Cardiac fibroblast (primary cell): ENCODE measurements around the gene CTSE.

ENCODE experiments used
- DNase-seq, 2 donors: peaks; one replicate each; pipeline versions ENCODE4 v3.0.0 to v3.0.0-alpha.2; 2010; ENCODE audit warnings: low read depth in 2 of 2
- H3K4me3 ChIP-seq, 2 donors: replicated peaks in 1 of 2; 1 replicate in 1 of 2; 2 replicates in 1 of 2; pipeline ENCODE4 v1.5.1; 2011; ENCODE audit warnings: low read depth in 2 of 2, low read length in 2 of 2, mild to moderate bottlenecking in 2 of 2, moderate library complexity in 1 of 2
- TF ChIP-seq, protein P1 (sequence below): IDR thresholded peaks from one replicate; pipeline ENCODE4 v1.5.1; 2011; ENCODE audit warnings: low read depth, mild to moderate bottlenecking, low read length, inconsistent platforms

Gene CTSE

GRCh38 chr1:205994346-205994745 lies 29.3 kb downstream of the CTSE start:
- DNase-seq = no peak
- H3K4me3 ChIP-seq = no peak overlapping the region
- TF ChIP-seq, protein P1, sequence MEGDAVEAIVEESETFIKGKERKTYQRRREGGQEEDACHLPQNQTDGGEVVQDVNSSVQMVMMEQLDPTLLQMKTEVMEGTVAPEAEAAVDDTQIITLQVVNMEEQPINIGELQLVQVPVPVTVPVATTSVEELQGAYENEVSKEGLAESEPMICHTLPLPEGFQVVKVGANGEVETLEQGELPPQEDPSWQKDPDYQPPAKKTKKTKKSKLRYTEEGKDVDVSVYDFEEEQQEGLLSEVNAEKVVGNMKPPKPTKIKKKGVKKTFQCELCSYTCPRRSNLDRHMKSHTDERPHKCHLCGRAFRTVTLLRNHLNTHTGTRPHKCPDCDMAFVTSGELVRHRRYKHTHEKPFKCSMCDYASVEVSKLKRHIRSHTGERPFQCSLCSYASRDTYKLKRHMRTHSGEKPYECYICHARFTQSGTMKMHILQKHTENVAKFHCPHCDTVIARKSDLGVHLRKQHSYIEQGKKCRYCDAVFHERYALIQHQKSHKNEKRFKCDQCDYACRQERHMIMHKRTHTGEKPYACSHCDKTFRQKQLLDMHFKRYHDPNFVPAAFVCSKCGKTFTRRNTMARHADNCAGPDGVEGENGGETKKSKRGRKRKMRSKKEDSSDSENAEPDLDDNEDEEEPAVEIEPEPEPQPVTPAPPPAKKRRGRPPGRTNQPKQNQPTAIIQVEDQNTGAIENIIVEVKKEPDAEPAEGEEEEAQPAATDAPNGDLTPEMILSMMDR = no peak

- TF ChIP-seq, protein P1 = no peak
- DNase-seq = no peak
- no peak overlapping the region for H3K4me3 ChIP-seq
Measured at GRCh38 chr1:205993068-205993467, 30.6 kb downstream of the CTSE start.

GRCh38 chr1:205992218-205992882 lies 31.3 kb downstream of the CTSE start:
- no peak for DNase-seq
- TF ChIP-seq, protein P1 = no peak

GRCh38 chr1:205991237-205991636 lies 32.5 kb downstream of the CTSE start:
- TF ChIP-seq, protein P1 = no peak
- no peak overlapping the region for H3K4me3 ChIP-seq
- peak in 1 of 2 donors; percentile 34 for DNase-seq

More at GRCh38 chr1:205992218-205992882, 31.3 kb downstream of the CTSE start:
- no peak overlapping the region for H3K4me3 ChIP-seq

GRCh38 chr1:205990226-205990625 lies 33.5 kb downstream of the CTSE start:
- TF ChIP-seq, protein P1 = no peak
- DNase-seq = no peak
- no peak overlapping the region for H3K4me3 ChIP-seq

DNA sequence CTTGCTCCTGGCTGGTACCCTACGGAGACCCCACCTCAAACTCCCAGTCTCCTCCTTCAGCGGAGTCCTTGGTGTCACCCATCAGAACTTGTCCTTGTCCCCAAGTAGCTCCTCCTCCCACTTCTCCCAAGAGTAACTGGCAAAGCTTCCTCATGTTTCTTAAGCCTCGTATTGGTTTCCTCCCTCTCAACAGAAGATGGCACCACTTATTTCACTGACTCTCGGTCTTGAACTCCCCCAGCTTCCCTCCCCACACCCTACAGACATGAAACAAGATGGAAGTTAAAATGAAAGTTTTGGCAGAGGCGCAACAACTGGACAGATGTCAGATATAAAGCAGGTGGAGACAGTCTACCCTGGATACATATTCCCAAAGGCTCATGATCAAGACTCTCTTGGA lies 33.9 kb downstream of the CTSE start:
- H3K4me3 ChIP-seq = no peak overlapping the region
- no peak for DNase-seq
- TF ChIP-seq, protein P1 = no peak

GRCh38 chr1:205988585-205988995 lies 35.1 kb downstream of the CTSE start:
- H3K4me3 ChIP-seq = no peak overlapping the region
- DNase-seq = no peak
- TF ChIP-seq, protein P1 = no peak
